Karpas-422 (cell line): ENCODE results near the gene EHD2. TPM values are rescaled to one million over a fixed set of nuclear protein-coding genes. Genes with fewer than 3 reads are reported as not detected.
"Not testable (repeated sequence)": the region's sequence is repeated elsewhere in the genome, so short reads cannot be mapped to it uniquely, and the experiment has no call there.

Experiments used
- DNase-seq: peaks from one replicate; pipeline ENCODE4 v3.0.0-alpha.2; 2015
- H2AFZ ChIP-seq: fragments of 200-600 bp; sonication (generic); 2 replicates; pipeline ENCODE4 v1.6.1; 2014; ENCODE audit warnings: antibody characterized with exemption, low read length, mixed read lengths
- H3K27ac ChIP-seq: fragments of 200-600 bp; sonication (generic); 2 replicates; pipeline ENCODE4 v1.5.1; 2014; ENCODE audit warnings: mild to moderate bottlenecking, low read length, moderate library complexity
- H3K27me3 ChIP-seq: fragments of 200-600 bp; sonication (generic); 2 replicates; pipeline ENCODE4 v1.6.1; 2014; ENCODE audit warnings: low read length, mixed read lengths
- H3K36me3 ChIP-seq: fragments of 200-600 bp; sonication (generic); 2 replicates; pipeline ENCODE4 v1.6.1; 2014; ENCODE audit warnings: low read length, mixed read lengths; ENCODE audit not compliant: insufficient read depth
- H3K4me1 ChIP-seq: fragments of 200-600 bp; sonication (generic); 2 replicates; pipeline ENCODE4 v1.6.1; 2014; ENCODE audit warnings: mild to moderate bottlenecking, low read length, mixed read lengths
- H3K4me2 ChIP-seq: fragments of 200-600 bp; sonication (generic); 2 replicates; pipeline ENCODE4 v1.6.1; 2014; ENCODE audit warnings: low read length, low read depth, mild to moderate bottlenecking; ENCODE audit not compliant: poor library complexity, severe bottlenecking
- H3K4me3 ChIP-seq: fragments of 200-600 bp; sonication (generic); 2 replicates; pipeline ENCODE4 v1.5.1; 2014; ENCODE audit warnings: mild to moderate bottlenecking, antibody characterized with exemption, low read length, mixed read lengths
- H3K79me2 ChIP-seq: fragments of 200-600 bp; sonication (generic); 2 replicates; pipeline ENCODE4 v1.6.1; 2014; ENCODE audit warnings: mild to moderate bottlenecking, low read length, mixed read lengths
- H3K9ac ChIP-seq: fragments of 200-600 bp; sonication (generic); 2 replicates; pipeline ENCODE4 v1.6.0; 2014; ENCODE audit warnings: low read length
- H3K9me2 ChIP-seq: fragments of 200-600 bp; sonication (generic), shearing (Covaris generic); replicated peaks from 2 replicates; pipeline ENCODE4 v1.6.0; 2014; ENCODE audit warnings: mild to moderate bottlenecking, low read length, moderate library complexity; ENCODE audit not compliant: insufficient read depth
- H3K9me3 ChIP-seq: fragments of 300-700, 200-600 bp; sonication (generic); 2 replicates; pipeline ENCODE4 v1.6.1; 2014; ENCODE audit warnings: low read length, mixed read lengths
- H4K20me1 ChIP-seq: fragments of 200-600 bp; sonication (generic); 2 replicates; pipeline ENCODE4 v1.6.1; 2014; ENCODE audit warnings: mild to moderate bottlenecking, antibody characterized with exemption, low read length, low read depth; ENCODE audit not compliant: insufficient read depth
- total RNA-seq: library from RNA; depleted of rRNA; stranded (reverse); fragments of >200 nt; shearing (Covaris generic); gene quantifications from 2 replicates; pipeline ENCODE4 v1.2.3, GENCODE V29; 2014; ENCODE audit warnings: low replicate concordance

The EHD2 gene
- total RNA-seq, 1 experiment from 2014 or later = not detected

DNA sequence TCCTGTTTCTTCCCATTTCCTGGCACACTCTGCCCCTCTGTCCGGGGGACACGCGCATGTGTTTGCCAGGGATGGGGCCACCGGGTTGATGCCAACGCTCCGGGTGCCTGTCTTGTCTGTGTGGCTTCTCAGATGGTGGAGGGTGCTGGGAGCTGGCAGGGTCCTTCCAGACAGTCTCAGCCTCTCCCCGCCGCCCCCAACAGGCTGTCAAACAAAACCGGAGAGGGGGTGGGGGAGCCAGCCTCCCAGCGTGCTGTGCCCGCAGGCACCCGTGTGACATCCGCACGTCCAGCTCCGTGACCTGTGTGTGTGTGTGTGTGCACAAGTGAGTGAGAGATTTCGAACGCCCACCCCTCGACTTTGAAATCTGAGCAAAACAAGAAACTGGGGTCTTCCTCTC is 10.6 kb upstream of the EHD2 start:
- Histone ChIP-seq H3K9me3 (no peaks in the 10 kb centered on the region), H3K36me3 (no peaks in the 10 kb centered on the region), H3K4me2 (no peak overlapping the region), H3K9me2 (no peaks in the 10 kb centered on the region), H3K27me3 (no peaks in the 10 kb centered on the region), H3K27ac (no peak overlapping the region), H3K4me1 (no peaks in the 10 kb centered on the region), H3K4me3 (no peak overlapping the region), H2AFZ (no peak overlapping the region), H3K79me2 (no peaks in the 10 kb centered on the region), H4K20me1 (no peaks in the 10 kb centered on the region), H3K9ac (no peak overlapping the region)
- DNase-seq = no peak

DNA sequence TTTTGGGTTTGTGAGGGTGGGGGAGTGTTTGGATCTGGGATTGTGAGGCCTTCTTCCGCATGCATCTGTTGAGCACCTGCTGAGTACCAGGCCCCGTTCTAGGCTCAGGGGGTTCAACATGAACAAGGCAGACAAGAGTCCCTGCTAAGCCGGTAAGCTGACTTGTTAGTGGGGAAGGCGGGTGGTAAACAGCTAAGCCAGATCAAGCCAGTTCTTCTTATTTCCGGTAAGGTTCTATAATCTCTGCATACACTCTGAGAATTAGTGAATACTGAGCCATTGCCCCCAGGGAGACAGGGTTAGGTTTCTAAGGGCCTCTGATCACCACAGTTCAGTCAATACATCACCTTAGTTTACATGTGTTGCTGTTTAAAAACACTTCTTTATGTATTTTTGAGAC is 9.9 kb upstream of the EHD2 start:
- H3K27ac ChIP-seq = no peak overlapping the region
- H3K79me2 ChIP-seq = no peaks in the 10 kb centered on the region
- no peak for DNase-seq
- H3K4me3 ChIP-seq = no peak overlapping the region
- no peaks in the 10 kb centered on the region for H3K27me3 ChIP-seq
- no peaks in the 10 kb centered on the region for H4K20me1 ChIP-seq
- H3K4me2 ChIP-seq = no peak overlapping the region
- H3K9me3 ChIP-seq = no peaks in the 10 kb centered on the region
- no peak overlapping the region for H2AFZ ChIP-seq
- no peaks in the 10 kb centered on the region for H3K36me3 ChIP-seq
- no peaks in the 10 kb centered on the region for H3K9me2 ChIP-seq
- no peaks in the 10 kb centered on the region for H3K4me1 ChIP-seq
- H3K9ac ChIP-seq = no peak overlapping the region

GRCh38 chr19:47704024-47704423 is 9.2 kb upstream of the EHD2 start:
- no peaks in the 10 kb centered on the region for H3K9me3 ChIP-seq
- no peak overlapping the region for H3K27ac ChIP-seq
- no peaks in the 10 kb centered on the region for H4K20me1 ChIP-seq
- no peak overlapping the region for H3K4me3 ChIP-seq
- H3K27me3 ChIP-seq = no peaks in the 10 kb centered on the region
- H3K4me1 ChIP-seq = no peaks in the 10 kb centered on the region
- no peak overlapping the region for H3K9ac ChIP-seq
- no peaks in the 10 kb centered on the region for H3K36me3 ChIP-seq
- H3K79me2 ChIP-seq = no peaks in the 10 kb centered on the region
- no peak overlapping the region for H2AFZ ChIP-seq
- no peak overlapping the region for H3K4me2 ChIP-seq
- DNase-seq = no peak
- no peaks in the 10 kb centered on the region for H3K9me2 ChIP-seq

DNA sequence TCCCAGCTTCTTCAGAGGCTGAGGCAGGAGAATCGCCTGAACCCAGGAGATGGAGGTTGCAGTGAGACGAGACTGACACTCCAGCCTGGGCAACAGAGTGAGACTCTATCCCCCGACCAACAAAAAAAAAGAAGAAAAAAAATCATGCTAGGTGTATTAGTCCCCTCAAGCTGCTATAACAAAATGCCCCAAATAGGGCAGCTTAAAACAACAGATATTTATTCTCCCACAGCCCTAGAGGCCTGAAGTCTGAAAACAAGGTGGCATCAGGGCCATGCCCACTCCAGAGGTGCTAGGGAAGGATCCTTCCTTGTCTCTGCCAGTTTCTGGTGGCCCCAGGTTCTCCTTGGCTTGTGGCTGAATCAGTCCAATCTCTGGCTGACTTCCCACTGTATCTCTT is 8.6 kb upstream of the EHD2 start:
- H2AFZ ChIP-seq = no peak overlapping the region
- no peak overlapping the region for H3K27ac ChIP-seq
- H4K20me1 ChIP-seq = no peaks in the 10 kb centered on the region
- no peaks in the 10 kb centered on the region for H3K36me3 ChIP-seq
- H3K4me3 ChIP-seq = no peak overlapping the region
- no peak for DNase-seq
- no peaks in the 10 kb centered on the region for H3K27me3 ChIP-seq
- H3K9me2 ChIP-seq = no peaks in the 10 kb centered on the region
- H3K9me3 ChIP-seq = no peaks in the 10 kb centered on the region
- no peak overlapping the region for H3K9ac ChIP-seq
- H3K79me2 ChIP-seq = no peaks in the 10 kb centered on the region
- H3K4me1 ChIP-seq = no peaks in the 10 kb centered on the region
- H3K4me2 ChIP-seq = no peak overlapping the region

GRCh38 chr19:47707135-47707925 is 5.9 kb upstream of the EHD2 start:
- H3K9ac ChIP-seq = no peak overlapping the region
- H3K9me3 ChIP-seq = no peaks in the 10 kb centered on the region
- no peaks in the 10 kb centered on the region for H3K9me2 ChIP-seq
- peak; percentile 94 for DNase-seq
- H3K27ac ChIP-seq = no peak overlapping the region
- no peak overlapping the region for H3K4me2 ChIP-seq
- H3K27me3 ChIP-seq = no peaks in the 10 kb centered on the region
- H3K36me3 ChIP-seq = no peaks in the 10 kb centered on the region
- no peaks in the 10 kb centered on the region for H3K79me2 ChIP-seq
- H2AFZ ChIP-seq = no peak overlapping the region
- no peak overlapping the region for H3K4me3 ChIP-seq
- no peaks in the 10 kb centered on the region for H4K20me1 ChIP-seq
- H3K4me1 ChIP-seq = no peaks in the 10 kb centered on the region

DNA sequence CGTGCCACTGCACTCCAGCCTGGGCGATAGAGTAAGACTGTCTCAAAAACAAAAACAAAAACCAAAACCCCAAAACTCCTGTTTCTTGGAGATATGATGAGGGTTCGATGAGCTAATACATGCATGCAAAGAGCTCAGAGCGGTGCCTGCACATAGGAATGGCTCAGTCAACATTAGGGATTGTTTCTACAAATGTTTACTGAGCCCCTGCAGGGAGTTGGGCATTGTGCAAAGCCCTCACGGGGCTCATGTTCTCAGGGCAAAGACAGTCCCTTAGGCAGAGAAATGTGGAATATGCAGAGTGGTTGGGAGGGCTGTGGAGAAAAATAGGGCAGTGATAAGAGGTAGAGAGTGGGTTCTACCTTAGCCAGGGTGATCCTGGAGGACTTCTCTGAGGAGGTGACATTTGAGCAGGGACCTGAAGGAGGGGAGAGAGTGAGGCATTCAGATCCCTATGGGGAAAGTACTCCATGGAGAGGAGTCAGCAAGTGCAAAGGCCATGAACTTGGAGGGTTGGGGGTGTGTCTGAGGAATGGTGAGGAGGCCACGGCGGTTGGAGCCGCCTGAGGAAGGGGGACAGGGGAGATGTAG is 1.5 kb upstream of the EHD2 start:
- no peaks in the 10 kb centered on the region for H3K36me3 ChIP-seq
- no peak for DNase-seq
- no peaks in the 10 kb centered on the region for H3K9me2 ChIP-seq
- no peaks in the 10 kb centered on the region for H4K20me1 ChIP-seq
- H3K79me2 ChIP-seq = no peaks in the 10 kb centered on the region
- H3K27me3 ChIP-seq = no peaks in the 10 kb centered on the region
- no peak overlapping the region for H3K4me2 ChIP-seq
- no peak overlapping the region for H3K27ac ChIP-seq
- H3K9ac ChIP-seq = no peak overlapping the region
- no peak overlapping the region for H3K4me3 ChIP-seq
- H3K9me3 ChIP-seq = no peaks in the 10 kb centered on the region
- no peak overlapping the region for H2AFZ ChIP-seq
- no peaks in the 10 kb centered on the region for H3K4me1 ChIP-seq

DNA sequence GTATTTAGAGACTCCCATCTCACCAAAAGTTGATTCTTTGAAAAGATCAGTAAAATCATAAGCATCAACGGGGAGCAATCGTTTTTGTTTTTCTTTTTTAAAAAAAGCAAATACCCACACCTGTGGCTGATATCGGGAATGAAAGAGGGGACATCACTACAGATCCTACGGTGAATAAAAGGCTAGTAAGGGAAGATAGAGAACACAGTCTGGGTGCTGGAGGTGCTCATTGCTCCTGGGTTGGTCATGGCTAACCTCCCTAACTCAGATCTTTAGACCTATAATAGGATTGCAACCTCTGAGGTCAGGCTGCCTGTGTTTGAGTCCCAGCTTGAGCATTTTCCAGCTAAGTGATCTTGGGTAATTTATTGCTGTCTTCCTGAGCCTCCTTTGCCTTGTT is 1.1 kb downstream of the EHD2 start:
- no peaks in the 10 kb centered on the region for H4K20me1 ChIP-seq
- H3K27ac ChIP-seq = no peak overlapping the region
- no peak for DNase-seq
- no peak overlapping the region for H3K4me2 ChIP-seq
- H3K4me3 ChIP-seq = no peak overlapping the region
- no peak overlapping the region for H3K9ac ChIP-seq
- H2AFZ ChIP-seq = no peak overlapping the region
- no peaks in the 10 kb centered on the region for H3K79me2 ChIP-seq
- no peaks in the 10 kb centered on the region for H3K27me3 ChIP-seq
- no peaks in the 10 kb centered on the region for H3K9me2 ChIP-seq
- no peaks in the 10 kb centered on the region for H3K9me3 ChIP-seq
- no peaks in the 10 kb centered on the region for H3K4me1 ChIP-seq
- no peaks in the 10 kb centered on the region for H3K36me3 ChIP-seq

DNA sequence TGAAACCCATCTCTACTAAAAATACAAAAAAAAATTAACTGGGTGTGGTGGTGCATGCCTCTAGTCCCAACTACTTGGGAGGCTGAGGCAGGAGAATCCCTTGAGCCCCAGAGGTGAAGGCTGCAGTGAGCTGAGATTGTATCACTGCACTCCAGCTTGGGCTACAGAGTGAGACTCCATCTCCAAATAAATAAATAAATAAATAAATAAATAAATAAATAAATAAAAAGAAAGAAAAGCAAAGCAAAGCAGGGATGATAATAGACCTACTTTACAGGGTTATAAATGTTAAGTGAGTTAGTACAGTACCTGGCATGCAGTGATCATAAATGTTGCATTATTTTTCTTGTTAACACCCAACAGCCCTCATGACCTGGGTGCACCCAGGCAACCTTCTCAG is 1.6 kb downstream of the EHD2 start:
- not testable (repeated sequence) for H3K27ac ChIP-seq, DNase-seq, H3K9me3 ChIP-seq, H3K4me1 ChIP-seq, H3K9ac ChIP-seq, H2AFZ ChIP-seq, H3K9me2 ChIP-seq, H3K27me3 ChIP-seq, H3K4me2 ChIP-seq, H4K20me1 ChIP-seq, H3K4me3 ChIP-seq, H3K36me3 ChIP-seq, H3K79me2 ChIP-seq
